Mammary epithelial cell (primary cell): ENCODE measurements around the gene TIGD3.

Source experiments
- EZH2 ChIP-seq: IDR thresholded peaks from 2 replicates; pipeline ENCODE4 v1.6.1; 2012; ENCODE audit warnings: low read length, inconsistent platforms, borderline replicate concordance
- TF ChIP-seq, protein P1 (sequence below), 2 donors: IDR thresholded peaks in 1 of 2; conservative IDR thresholded peaks in 1 of 2; 2 replicates each; pipeline ENCODE4 v1.5.1; 2011 to 2012; ENCODE audit warnings: inconsistent platforms in 2 of 2, low read length in 2 of 2, mild to moderate bottlenecking in 2 of 2, control low read depth in 1 of 2, low read depth in 1 of 2; ENCODE audit not compliant: insufficient read depth in 1 of 2; ENCODE audit errors: extremely low read depth in 1 of 2

DNA sequence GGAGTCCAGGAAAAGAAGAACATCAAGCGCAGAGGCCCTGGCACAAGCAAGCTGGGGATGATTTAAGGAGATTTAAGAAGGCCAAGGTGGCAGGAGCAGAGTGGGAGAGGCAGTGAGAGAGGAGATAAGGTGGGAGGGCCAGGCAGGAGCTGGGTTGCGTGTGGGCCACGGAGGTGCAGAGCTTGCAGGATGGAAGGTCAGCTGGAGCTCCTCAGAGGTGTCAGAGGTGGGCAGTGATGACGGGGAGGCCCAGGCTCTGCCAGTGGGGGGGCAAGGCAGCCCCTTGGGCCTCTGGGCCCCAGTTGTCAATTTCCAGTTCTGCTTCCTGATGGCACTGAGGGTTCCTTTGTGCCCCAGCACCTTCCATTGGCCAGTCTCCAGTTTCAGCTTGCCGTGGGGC is 38.3 kb downstream of the TIGD3 start:
- TF ChIP-seq, protein P1, sequence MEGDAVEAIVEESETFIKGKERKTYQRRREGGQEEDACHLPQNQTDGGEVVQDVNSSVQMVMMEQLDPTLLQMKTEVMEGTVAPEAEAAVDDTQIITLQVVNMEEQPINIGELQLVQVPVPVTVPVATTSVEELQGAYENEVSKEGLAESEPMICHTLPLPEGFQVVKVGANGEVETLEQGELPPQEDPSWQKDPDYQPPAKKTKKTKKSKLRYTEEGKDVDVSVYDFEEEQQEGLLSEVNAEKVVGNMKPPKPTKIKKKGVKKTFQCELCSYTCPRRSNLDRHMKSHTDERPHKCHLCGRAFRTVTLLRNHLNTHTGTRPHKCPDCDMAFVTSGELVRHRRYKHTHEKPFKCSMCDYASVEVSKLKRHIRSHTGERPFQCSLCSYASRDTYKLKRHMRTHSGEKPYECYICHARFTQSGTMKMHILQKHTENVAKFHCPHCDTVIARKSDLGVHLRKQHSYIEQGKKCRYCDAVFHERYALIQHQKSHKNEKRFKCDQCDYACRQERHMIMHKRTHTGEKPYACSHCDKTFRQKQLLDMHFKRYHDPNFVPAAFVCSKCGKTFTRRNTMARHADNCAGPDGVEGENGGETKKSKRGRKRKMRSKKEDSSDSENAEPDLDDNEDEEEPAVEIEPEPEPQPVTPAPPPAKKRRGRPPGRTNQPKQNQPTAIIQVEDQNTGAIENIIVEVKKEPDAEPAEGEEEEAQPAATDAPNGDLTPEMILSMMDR (conservative IDR thresholded peaks at IDR 0.05 in 1 of 2, IDR thresholded peaks at IDR 0.05 in 1 of 2; ENCODE audit: extremely low read depth in 1 of 2, insufficient read depth in 1 of 2, low read depth in 1 of 2, low read length in 2 of 2), result no peak
- no peak for TF ChIP-seq EZH2
